HUDEP-2 (cell line): ENCODE measurements around the gene UNC80.
"Not testable (repeated sequence)": the region's sequence is repeated elsewhere in the genome, so short reads cannot be mapped to it uniquely, and the experiment has no call there.

ENCODE experiments used
- DNase-seq, 76 experiments: peaks; one replicate each; lab custom pipeline; 2025; ENCODE audit not compliant: unreplicated experiment in 76 of 76; lab: John Stamatoyannopoulos, UW

The UNC80 gene, protein sequence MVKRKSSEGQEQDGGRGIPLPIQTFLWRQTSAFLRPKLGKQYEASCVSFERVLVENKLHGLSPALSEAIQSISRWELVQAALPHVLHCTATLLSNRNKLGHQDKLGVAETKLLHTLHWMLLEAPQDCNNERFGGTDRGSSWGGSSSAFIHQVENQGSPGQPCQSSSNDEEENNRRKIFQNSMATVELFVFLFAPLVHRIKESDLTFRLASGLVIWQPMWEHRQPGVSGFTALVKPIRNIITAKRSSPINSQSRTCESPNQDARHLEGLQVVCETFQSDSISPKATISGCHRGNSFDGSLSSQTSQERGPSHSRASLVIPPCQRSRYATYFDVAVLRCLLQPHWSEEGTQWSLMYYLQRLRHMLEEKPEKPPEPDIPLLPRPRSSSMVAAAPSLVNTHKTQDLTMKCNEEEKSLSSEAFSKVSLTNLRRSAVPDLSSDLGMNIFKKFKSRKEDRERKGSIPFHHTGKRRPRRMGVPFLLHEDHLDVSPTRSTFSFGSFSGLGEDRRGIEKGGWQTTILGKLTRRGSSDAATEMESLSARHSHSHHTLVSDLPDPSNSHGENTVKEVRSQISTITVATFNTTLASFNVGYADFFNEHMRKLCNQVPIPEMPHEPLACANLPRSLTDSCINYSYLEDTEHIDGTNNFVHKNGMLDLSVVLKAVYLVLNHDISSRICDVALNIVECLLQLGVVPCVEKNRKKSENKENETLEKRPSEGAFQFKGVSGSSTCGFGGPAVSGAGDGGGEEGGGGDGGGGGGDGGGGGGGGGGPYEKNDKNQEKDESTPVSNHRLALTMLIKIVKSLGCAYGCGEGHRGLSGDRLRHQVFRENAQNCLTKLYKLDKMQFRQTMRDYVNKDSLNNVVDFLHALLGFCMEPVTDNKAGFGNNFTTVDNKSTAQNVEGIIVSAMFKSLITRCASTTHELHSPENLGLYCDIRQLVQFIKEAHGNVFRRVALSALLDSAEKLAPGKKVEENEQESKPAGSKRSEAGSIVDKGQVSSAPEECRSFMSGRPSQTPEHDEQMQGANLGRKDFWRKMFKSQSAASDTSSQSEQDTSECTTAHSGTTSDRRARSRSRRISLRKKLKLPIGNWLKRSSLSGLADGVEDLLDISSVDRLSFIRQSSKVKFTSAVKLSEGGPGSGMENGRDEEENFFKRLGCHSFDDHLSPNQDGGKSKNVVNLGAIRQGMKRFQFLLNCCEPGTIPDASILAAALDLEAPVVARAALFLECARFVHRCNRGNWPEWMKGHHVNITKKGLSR (N-terminal part only)

DNA sequence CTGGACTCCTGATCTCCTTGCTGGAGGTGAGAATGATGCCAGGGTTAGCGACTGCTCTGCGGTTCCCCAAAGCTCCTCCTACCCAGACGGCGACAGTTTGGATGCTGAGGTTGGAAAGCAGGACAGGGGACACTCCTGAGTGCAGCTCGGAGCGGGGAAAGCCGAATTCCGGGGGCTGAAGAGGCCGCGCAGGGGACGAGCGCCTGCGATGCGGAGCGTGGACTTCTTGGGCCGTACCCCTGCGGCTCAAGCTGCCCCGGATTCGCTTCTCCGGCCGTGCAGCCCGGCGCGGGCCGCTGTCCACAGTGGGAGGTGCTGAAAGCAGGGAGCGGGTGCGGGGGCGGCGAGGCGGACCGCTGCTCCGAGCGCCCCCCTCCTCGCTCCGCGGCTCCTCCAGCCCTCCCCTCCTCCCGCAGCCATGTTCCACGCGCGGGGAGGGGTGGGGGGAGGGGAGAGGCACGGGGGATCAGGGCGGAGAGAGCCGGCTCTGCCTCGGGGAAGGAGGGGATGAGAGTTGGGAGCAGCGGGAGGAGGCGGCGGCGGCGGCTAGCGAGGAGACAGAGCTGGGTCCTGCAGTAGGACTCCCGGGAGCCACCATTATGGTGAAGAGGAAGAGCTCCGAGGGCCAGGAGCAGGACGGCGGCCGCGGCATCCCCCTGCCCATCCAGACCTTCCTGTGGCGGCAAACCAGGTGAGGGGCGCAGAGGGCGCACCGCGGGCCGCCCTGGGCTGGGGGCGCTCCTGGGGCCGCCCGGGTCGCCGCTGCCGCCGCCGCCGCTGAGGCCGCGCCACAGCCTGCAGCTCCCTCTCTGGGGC is at the start of gene UNC80:
Gene UNC80, plus strand, starts transcription at position 359 of the 816 bp plus-strand sequence. Its CDS starts 241 bp downstream, at position 600.
- DNase-seq, result peak in 27 of 76 experiments; percentile 0 to 35 (median 8)

DNA sequence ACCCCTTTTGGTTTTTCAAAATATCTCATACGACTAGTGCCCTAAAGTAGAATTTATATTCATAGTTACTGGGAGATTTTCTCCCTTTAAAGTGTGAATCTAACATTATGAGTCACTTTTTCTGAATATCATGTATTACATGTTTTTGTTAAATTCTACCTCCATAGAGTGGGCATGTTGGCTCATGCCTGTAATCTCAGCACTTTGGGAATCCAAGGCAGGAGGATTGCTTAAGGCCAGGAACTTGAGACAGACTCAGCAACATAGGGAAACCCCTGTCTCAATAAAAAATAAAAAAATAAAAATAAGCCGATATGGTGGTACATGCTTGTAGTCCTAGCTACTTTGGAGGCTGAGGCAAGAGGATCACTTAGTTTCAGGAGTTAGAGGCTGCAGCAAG is 45.3 kb upstream of the UNC80 start:
- no peak for DNase-seq

DNA sequence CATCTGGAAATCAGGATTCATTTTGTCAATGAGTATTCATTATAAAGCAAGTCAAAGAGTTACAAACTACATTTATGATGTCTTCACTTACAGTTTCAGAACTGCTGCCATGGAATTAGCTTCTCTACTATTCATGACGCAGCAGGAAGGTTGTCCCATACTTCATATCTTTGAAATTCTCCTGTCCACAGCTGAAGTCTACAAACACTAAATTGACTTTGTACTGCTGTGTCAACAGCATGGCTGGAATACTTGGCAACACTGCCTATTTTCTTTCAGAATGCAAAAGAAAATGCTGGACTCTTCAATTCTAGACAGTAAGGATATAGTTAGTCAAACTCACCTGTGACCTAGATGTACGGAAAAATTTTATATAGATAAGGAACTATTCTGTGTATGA is 44.6 kb upstream of the UNC80 start:
- DNase-seq, result no peak

DNA sequence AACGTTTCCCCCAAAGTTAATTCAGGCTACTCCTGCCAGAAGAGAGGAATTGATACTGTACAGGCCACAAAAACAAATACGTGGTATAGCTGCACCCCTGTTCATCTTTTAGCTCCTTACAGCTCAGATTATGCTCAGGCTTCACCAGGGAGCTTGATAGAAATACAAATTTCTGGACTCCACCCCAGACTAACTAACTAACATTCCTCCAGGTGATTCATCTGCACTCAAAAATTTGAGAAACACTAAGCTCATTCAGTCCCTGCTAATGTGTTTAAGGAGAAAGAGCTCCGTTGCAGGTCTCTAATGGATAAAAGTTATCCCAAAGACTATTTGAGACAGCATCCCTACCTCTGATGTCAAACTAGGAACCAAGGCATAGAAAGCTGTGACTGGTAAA is 36.8 kb upstream of the UNC80 start:
- DNase-seq, result no peak

DNA sequence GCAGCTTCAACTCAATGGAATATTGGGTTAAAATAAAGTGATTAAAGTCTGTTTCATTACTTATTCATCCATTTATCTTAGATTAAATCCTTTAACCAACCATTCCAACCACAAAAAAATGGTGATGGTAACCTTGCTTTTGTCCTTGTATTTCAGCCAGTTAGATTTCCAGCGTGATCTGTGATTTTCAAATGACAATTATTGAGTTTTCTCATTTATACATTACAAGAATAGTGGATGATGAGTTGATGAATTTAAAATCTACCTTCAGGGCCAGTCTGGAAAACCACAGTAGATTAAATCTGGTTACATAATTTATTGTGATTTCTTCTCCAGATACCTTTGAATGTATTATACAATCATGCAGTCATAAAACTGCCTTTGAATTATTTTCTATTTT is 29.7 kb upstream of the UNC80 start:
- no peak for DNase-seq

DNA sequence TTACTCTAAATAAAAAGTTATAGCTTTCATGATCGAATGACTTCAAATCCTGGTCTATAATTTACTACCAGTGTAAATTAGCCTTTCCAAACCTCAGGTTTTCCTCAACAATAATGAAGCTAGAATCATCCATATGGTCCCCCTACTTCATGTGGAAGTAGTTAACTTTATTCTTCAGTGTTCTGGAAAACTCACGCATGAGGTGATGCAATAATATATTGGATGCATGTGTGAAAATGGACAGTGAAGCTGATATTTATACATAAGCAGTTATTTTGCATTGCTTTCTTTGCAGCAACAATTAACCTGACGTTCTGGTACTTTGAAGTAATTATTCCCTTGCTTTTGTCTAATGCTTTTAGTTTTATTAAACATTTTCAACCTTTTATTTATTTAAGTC is 18.6 kb upstream of the UNC80 start:
- DNase-seq, result no peak

DNA sequence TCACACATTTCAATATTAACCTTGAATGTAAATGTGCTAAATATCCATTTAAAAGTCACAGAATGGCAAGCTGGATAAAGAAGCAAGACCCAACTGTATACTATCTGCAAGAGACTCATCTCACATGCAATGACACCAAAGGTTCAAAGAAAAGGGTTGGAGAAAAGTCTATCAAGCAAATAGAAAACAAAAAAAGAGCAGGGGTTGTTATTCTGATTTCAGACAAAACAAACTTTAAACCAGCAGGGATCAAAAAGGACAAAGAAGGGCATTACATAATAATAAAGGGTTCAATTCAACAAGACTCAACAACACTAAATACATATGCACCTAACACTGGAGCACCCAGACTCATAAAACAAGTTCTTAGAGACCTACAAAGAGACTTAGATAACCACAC is 14.5 kb upstream of the UNC80 start:
- DNase-seq, result no peak

DNA sequence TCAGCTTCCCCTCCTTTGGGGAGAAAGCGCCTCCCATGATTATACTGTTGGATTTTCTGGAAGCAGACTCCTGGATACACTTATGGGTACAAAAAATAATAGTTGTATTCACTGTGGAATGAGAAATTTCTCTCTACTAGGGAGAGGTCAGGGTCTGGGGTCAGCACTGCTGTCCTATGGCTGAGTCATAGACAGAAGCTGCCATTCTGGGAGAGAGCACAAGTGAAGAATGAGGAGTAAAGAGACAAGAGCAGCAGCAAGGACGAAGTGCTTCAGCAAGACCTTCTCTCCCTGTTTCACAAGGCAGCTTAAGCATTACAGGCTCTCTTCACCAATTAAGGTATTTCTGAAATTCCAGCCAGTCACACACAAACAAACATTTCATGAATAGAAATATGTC is 10.1 kb upstream of the UNC80 start:
- DNase-seq, result no peak

DNA sequence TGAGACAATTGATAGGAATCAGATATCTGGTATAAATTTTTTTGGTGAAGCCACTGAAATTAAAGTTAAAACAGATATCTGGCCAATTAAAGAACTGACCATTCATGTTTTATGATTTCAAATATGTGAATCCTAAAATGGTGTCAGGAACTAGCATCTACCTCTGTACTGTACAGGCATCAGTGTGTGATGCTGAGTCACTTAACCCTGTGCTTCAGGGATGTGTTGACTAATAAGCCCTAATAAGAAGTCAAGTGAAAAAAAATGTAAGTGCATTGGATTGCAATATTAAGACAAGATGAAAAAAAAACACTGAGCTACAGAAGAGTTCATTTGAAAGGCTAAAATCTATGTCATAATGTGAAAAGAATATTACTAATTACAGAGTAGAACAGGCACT is 9.1 kb upstream of the UNC80 start:
- DNase-seq, result no peak

DNA sequence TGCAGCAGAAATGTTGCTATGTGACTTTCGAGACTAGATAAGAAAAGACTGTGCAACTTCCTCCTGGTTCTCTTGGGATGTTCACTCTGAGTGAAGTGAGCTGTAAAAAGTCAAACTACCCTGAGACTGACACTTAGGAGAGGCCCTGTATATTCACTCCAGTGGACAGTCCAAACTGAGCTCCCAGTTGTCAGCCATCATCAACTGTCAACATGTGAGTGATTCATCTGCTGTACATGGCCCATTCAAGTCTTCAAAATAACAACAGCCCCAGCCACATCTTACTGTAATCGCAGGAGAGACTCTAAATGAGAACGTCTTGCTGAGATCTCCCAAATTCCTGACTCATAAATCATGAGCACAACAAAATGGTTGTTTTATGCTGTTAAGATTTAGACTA is 8.5 kb upstream of the UNC80 start:
- DNase-seq, result no peak

DNA sequence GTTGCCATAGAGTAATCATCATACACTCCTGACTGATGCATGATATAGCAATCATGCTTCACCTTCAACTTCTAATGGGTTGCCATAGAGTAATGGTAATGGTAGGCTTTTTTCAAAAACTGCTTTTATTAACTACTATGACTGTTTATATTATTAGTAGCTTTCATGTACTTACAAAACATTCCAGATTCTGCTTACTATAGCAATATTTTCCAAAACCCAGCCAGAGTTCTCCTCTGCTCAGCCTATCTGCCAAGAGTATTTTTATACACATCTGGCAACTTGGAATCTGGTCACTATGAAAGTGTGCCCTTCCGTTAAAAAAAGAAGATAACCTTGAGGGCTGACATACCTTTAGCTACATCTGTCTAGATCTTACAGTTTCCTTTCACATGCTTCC is 5.0 kb upstream of the UNC80 start:
- no peak for DNase-seq

DNA sequence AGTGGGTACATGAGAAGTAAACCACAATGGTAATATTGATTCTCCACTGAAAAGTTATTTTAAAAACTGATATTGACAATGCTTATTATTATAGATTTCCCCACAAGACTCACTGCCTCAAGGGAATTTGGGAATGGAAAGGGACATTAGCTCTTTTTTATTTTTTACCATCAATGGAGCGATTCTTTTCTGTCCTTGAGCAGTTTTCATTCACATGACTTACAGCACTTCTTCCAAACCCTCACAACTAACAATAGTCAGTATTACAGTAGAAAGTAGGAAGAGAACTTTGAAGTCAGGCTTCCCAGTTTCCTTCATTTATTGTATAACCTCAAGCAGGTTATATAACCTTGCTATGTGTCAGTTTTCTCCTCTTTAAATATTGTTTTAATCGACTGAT is 4.3 kb upstream of the UNC80 start:
- DNase-seq, result no peak

DNA sequence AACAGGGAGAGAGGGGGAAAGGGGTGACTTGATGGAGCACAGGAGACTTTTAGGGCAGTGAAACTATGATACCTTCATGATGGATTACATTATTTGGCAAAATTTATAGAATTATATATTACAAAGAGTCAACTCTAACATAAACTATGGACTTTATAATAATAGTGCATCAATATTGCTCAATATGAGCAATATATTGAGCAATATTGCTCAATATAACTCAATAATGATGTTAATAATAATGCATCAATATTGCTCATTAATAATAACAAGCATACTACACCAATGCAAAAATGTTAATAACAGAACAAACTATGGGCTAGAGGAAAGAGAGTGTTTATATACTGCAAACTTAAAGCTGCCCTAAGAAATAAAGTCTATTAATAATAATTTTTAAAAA is 3.1 kb upstream of the UNC80 start:
- no peak for DNase-seq

DNA sequence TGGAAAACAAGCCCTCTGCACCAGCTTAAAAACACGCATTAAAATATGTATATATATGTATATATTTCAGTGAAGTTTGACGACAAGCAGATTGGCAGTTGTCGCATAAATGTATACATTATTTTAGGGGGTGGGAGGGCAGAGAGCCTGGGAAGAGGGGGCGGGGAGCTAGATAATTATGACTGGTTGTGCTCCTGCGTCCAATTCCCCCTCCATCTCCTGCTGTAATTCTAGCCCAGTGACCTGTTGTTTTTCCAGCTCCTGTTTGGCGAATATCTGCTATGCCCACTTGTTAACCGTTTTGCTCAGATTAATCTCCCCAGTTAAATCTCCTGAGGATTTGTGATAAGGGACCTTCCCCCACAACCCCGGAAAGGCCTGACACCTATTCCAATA is 656 bp downstream of the UNC80 start:
- no peak for DNase-seq

DNA sequence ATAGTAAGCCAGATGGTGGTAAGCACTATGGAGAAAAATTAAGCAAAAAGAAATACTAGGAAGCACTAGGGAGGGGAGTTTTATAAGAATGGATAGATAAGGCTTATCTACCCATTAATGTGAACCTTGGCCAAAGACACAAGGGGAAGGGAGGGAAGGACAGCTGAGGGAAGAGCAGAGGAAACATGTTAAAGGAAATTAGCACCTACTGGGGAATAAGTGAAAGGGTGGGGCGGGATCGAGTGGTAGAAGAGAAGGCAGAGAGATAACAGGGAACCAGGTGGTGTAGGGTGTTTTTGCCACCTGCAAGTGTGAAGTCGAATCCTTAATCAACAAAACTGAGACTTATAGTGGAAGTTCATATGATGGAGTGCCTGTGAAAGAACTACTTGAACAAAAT is 1.7 kb downstream of the UNC80 start:
- no peak for DNase-seq

DNA sequence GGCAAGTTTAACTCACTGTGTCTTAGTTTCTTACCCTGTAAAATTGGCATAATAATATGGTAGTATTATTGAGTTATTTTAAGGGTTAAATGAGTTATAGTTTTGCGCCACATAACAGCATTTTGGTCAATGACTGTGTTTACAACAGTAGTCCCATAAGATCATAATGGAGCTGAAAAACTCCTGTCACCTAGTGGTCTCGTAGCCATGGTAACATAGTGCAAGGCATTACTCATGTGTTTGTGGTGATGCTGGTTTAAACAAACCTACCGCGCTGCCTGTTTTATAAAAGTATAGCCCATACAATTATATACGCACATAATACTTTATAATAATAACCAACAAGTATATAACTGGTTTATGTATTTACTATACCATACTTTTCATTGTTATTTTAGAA is 15.8 kb downstream of the UNC80 start:
- DNase-seq, result no peak

DNA sequence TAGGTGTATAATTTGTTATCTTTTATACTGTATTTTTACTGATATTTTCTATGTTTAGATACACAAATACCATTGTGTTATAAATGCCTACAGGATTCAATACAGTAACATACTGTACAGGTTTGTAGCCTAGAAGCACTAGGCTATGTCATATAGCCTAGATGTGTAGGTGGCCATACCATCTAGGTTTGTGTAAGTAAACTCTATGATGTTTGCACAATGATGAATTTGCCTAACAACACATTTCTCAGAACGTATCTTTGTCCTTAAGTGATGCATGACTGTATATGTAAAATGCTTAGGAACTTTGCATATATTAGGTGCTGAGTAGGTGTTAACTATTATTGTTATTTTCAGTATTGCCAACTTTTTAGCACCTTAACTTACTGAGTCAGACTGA is 17.3 kb downstream of the UNC80 start:
- DNase-seq, result no peak

DNA sequence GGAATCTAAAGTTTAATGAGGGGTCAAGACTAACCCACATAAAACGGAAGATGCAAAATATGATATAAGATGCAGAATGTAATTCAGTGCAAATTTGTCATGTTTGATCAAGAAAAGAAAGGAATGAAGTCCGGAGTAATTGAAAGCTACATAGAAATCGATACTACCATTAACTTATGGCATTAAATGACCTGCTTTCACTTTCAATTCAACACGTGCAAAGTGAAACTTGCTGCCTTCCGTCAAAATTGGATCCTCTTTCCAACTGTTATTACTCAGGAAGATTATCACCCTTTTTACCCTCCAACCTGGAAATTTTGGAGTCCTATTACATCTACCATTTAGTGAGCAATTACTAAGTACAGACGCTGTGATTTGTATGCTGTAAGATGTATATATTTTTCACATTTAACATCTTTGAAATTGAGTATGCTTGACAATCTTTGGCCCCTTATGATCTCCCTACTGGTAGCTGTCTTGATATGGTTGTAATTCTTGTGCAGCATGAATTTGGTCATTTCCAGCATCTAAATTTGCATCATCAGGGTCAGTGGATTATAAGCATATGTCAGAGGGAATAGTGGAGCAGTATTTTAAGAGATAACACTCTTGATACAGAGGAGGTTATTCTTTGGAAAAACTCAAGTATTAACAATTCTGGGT is 18.6 kb downstream of the UNC80 start:
- no peak for DNase-seq

DNA sequence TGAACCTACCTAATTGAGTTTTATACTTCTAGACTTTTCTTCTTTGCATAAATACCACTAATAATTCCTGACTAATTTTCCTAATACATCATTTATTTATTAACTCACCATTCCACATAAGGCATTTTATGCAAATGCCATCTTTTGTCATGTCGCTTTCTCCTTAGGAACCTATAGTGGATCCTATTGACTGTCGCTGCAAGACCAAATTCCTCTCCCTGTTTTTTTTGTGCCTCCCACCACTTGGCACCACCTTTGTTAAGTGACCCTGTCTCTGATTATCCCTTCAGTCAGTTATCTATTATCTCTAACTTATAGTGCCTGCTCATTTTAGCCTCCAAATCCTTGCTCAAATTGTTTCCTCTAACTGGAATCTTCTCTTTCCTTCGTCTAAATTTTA is 19.5 kb downstream of the UNC80 start:
- no peak for DNase-seq

DNA sequence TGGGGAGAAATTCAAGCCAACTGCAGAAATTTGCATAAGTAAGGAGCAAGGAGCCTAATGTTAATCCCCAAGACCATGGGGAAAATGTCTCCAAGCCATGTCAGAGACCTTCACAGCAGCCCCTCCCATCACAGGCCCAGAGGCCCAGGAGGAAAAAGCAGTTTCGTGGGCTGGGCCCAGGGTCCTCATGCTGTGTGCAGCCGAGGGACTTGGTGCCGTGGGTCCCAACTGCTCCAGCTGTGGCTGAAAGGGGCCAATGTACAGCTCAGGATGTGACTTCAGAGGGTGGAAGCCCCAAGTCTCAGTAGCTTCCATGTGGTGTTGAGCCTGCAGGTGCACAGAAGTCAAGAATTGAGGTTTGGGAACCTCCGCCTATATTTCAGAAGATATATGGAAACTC is 23.8 kb downstream of the UNC80 start:
- DNase-seq, result not testable (repeated sequence)
